Right atrium auricular region (tissue), 2 donors: ENCODE measurements around the gene GDPD4. TPM values are rescaled to one million over a fixed set of nuclear protein-coding genes. Genes with fewer than 3 reads are reported as not detected.

ENCODE experiments used
- DNase-seq: peaks from one replicate; pipeline ENCODE4 v3.0.0-alpha.2; 2019; ENCODE audit warnings: low spot score
- H3K27ac ChIP-seq, 2 donors: fragments of 200-600 bp; sonication (generic); 1 replicate in 1 of 2; 2 replicates in 1 of 2; pipeline ENCODE4 v1.5.1; 2016 to 2019
- H3K27me3 ChIP-seq, 2 donors: fragments of 200-600 bp; sonication (generic); one replicate each; pipeline versions ENCODE4 v1.5.1 to v1.6.0; 2017 to 2019
- H3K36me3 ChIP-seq: fragments of 200-600 bp; sonication (generic); one replicate; pipeline ENCODE4 v1.5.1; 2016
- H3K4me1 ChIP-seq, 2 donors: fragments of 200-600 bp; sonication (generic); one replicate each; pipeline versions ENCODE4 v1.5.1 to v1.6.0; 2017 to 2019
- H3K4me3 ChIP-seq, 2 donors: fragments of 200-600 bp; sonication (generic); 1 replicate in 1 of 2; 2 replicates in 1 of 2; pipeline ENCODE4 v1.5.1; 2017 to 2019; ENCODE audit warnings: mild to moderate bottlenecking in 1 of 2, moderate library complexity in 1 of 2
- H3K9me3 ChIP-seq, 2 donors: fragments of 200-600 bp; sonication (generic); one replicate each; pipeline ENCODE4 v1.5.1; 2019
- total RNA-seq, 2 donors: library from RNA; depleted of rRNA; stranded (reverse); fragments of >200 nt; gene quantifications; one replicate each; pipeline ENCODE4 v1.1.0, GENCODE V29; 2016
- TF ChIP-seq, protein P1 (sequence below), 2 donors: fragments of 200-600 bp; sonication (generic); IDR thresholded peaks; one replicate each; pipeline ENCODE4 v1.5.1; 2019; ENCODE audit warnings: antibody characterized with exemption in 2 of 2

Gene GDPD4
- total RNA-seq, 2 donors from 2014 or later = not detected

DNA sequence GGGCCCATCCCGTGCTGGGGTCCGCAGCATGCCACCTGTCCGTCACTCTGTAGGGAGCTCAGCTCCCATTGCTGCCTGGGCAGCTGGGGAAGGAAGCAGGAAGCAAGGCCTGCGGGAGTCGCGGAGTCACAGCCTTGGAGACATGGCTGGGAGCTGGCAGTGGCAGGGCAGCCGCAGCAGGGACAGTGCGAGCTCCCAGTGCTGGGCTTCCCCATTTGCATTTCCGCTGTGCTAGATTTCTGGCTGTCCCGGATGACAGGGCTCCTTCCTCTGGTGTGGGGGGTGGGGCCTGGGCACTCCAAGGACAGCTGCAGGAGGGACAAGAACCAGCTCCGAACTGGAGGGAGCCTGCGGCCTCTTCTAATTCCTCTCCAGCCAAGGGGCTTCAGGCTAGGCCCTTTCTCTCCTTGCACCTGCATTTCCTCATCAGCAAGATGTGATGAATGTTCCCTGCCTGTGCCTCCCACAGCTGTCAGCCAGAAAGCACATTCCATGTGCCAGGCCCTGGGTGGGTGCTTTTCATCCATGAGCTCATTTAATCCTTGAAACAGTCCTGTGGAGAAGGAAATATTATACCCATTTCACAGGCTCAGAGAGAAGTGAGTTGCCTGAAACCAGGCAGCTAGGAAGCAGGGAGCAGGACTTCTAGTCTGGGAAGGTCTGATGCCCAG lies 125.5 kb downstream of the GDPD4 start:
- Histone ChIP-seq H3K27ac (peak overlapping the region in 1 of 2 donors; percentile 10), H3K27me3 (no peaks in the 10 kb centered on the region), H3K36me3 (no peaks in the 10 kb centered on the region), H3K4me1 (no peaks in the 10 kb centered on the region), H3K9me3 (no peaks in the 10 kb centered on the region), H3K4me3 (no peak overlapping the region)
- no peak for DNase-seq
- TF ChIP-seq, protein P1, sequence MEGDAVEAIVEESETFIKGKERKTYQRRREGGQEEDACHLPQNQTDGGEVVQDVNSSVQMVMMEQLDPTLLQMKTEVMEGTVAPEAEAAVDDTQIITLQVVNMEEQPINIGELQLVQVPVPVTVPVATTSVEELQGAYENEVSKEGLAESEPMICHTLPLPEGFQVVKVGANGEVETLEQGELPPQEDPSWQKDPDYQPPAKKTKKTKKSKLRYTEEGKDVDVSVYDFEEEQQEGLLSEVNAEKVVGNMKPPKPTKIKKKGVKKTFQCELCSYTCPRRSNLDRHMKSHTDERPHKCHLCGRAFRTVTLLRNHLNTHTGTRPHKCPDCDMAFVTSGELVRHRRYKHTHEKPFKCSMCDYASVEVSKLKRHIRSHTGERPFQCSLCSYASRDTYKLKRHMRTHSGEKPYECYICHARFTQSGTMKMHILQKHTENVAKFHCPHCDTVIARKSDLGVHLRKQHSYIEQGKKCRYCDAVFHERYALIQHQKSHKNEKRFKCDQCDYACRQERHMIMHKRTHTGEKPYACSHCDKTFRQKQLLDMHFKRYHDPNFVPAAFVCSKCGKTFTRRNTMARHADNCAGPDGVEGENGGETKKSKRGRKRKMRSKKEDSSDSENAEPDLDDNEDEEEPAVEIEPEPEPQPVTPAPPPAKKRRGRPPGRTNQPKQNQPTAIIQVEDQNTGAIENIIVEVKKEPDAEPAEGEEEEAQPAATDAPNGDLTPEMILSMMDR (IDR thresholded peaks at IDR 0.05) = no peak

DNA sequence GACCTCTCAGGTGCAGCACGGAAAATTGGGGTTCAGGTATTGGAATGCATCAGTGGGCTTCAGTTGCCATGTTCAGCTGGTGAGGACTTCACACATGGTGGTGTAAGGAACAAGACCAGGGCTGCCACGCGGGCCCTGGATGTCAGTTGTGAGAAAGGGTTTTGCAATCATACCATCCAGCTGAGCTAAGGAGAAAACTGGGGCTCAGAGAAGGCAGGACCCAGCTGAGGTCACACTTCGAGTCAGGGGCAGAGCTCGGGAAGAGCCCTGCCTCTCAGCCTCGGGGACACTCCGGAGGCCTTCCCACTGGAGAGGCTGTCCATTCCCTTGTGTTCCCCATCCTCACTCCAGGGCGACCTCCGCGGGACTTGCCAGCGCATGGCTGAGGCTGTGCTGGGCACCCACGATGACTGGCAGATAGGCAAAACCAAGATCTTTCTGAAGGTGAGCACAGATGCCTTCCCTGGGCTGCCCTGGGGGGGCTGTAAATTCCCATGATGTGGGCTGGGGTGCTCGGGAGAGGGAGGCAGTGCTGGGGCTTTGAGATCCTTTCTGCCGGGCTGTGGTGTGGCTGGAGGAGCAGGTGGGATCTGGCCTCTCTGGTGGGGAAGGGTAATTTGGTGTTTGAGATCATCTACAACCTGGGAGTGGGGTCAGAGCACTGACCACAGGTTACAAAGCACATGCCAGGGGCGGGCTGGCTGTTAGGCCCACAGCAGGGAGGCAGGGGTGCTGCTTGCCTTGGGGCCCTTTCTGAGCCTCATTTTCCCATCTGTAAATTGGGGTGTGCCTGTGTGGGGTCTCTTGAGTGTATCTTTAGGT lies 126.3 kb downstream of the GDPD4 start:
- DNase-seq = no peak

DNA sequence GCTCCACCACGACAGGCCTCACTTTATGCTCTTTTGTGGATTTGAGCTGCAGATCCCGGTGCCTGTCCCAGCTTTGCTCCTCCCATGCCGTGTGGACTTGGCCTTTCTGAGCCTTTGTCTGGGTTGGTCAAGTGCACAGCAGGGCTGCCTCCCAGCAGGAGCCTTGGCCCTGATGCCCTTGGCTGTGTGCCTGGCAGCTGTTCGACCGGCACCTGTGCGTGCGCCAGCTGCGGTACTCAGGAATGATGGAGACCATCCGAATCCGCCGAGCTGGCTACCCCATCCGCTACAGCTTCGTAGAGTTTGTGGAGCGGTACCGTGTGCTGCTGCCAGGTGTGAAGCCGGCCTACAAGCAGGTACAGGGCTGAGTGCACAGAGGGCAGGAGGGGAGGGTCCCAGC lies 126.9 kb downstream of the GDPD4 start:
- Histone ChIP-seq H3K36me3 (no peaks in the 10 kb centered on the region), H3K4me3 (no peak overlapping the region), H3K9me3 (no peaks in the 10 kb centered on the region), H3K27me3 (no peaks in the 10 kb centered on the region), H3K4me1 (no peaks in the 10 kb centered on the region), H3K27ac (no peak overlapping the region)
- DNase-seq = no peak
- TF ChIP-seq, protein P1 (IDR thresholded peaks at IDR 0.05) = no peak

More for the DNA sequence above, 126.3 kb downstream of the GDPD4 start:
- H3K9me3 ChIP-seq = no peaks in the 10 kb centered on the region
- no peaks in the 10 kb centered on the region for H3K4me1 ChIP-seq
- no peak overlapping the region for H3K4me3 ChIP-seq
- TF ChIP-seq, protein P1 (IDR thresholded peaks at IDR 0.05) = no peak
- no peaks in the 10 kb centered on the region for H3K27me3 ChIP-seq
- H3K27ac ChIP-seq = peak overlapping the region in 1 of 2 donors; percentile 10
- H3K36me3 ChIP-seq = no peaks in the 10 kb centered on the region

DNA sequence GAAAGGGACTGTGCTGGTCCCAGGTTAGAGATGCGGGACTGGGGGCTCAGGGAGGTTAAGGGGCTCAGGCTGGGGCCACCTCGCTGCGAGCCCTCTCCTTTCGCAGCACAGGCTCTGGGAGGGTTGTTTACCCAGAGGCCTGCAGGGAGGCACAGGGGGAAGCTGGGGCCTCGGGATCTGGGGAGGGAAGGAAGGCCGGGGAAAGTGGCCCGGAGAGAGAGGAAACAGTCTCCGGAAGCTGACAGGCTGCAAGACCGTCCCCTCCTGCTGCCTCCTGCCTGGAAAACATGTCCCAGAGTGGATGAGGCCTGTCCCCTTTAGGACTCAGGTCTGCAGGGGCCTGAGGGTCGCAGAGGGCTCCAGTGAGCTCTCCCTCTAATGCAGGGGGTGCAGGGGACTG lies 128.0 kb downstream of the GDPD4 start:
- no peaks in the 10 kb centered on the region for H3K27me3 ChIP-seq
- no peaks in the 10 kb centered on the region for H3K36me3 ChIP-seq
- no peak overlapping the region for H3K27ac ChIP-seq
- TF ChIP-seq, protein P1 (IDR thresholded peaks at IDR 0.05) = no peak
- H3K4me1 ChIP-seq = no peaks in the 10 kb centered on the region
- no peaks in the 10 kb centered on the region for H3K9me3 ChIP-seq
- no peak for DNase-seq
- H3K4me3 ChIP-seq = no peak overlapping the region

DNA sequence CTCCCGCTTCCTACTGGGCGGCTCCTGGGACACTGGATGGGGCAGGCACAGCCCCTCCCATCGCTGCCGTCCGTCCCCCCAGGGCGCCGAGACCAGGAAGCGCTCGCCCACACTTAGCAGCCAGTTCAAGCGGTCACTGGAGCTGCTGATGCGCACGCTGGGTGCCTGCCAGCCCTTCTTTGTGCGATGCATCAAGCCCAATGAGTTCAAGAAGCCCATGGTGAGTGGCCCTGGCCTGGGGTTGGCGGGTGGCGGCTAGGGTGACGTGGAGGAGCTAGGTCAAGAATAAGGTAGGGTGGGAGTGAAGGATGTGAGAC lies 128.9 kb downstream of the GDPD4 start:
- H3K4me1 ChIP-seq = no peaks in the 10 kb centered on the region
- H3K9me3 ChIP-seq = no peaks in the 10 kb centered on the region
- no peak overlapping the region for H3K4me3 ChIP-seq
- TF ChIP-seq, protein P1 (IDR thresholded peaks at IDR 0.05) = no peak
- DNase-seq = no peak
- H3K27ac ChIP-seq = no peak overlapping the region
- H3K27me3 ChIP-seq = no peaks in the 10 kb centered on the region
- no peaks in the 10 kb centered on the region for H3K36me3 ChIP-seq
